Measurements from ENCODE around the gene IFNAR1.
A peak's percentile ranks its signal among the peaks of the same experiment; 100 is the strongest.

The IFNAR1 gene

DNA sequence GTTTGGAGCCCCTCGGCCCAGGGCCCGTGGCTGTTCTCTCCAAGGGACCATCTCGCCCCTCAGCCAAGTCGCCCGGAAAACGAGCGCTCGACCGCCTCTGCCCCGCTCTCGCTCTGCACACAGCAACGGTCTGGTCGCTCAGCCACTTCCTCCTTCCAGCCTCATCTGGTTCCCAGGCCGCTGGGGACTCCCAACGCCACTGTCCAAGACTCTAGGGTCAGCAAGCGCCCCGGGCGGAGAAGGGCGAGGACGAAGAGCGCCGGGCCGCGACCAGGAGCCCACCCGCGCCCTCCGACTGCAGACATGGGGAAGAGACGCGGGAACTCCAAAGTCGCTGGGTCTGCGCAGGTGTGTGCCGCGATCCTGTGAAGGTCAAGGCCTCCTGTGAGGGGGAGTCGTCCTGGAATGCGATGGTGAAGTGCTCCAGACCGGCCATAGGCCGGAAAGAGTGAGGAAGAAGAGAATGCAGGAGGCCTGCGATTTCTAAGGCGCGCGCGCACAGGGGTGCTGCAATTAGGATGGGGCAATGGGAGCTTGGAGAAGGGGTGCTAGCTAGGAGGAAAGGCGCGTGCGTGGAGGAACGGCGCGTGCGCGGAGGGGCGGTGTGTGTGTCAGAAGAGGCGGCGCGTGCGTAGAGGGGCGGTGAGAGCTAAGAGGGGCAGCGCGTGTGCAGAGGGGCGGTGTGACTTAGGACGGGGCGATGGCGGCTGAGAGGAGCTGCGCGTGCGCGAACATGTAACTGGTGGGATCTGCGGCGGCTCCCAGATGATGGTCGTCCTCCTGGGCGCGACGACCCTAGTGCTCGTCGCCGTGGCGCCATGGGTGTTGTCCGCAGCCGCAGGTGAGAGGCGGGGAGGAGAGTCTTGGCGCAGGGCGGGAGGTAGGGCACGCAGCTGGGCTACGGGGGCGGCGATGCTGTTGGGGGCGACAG, at the start of gene IFNAR1:
Gene IFNAR1, plus strand, starts transcription at position 680 of the 931 bp plus-strand sequence. Its CDS starts 86 bp downstream, at position 766.
- peak; percentile 98 for DNase-seq

DNA sequence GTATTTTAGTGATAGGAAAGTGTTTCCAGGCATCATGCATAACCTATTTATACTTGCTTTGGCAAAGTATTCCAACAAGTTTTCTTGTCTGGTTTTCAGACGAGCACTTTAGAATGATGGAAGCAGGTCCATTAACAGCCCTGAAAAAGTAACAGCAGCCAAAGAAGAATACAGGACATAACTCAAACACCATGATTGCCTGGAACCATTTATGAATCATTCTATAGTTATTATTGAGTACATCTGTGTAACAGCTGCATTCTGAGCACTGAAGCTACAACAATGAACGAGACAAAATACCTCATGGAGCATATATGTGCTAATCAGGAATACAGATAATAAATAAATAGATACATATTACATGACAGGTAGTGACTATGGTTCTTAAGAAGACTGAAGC, 46.0 kb upstream of the IFNAR1 start:
- DNase-seq: no peak

- no peak for DNase-seq
These were observed 45.4 kb upstream of the IFNAR1 start for GRCh38 chr21:33279330-33279820.

DNA sequence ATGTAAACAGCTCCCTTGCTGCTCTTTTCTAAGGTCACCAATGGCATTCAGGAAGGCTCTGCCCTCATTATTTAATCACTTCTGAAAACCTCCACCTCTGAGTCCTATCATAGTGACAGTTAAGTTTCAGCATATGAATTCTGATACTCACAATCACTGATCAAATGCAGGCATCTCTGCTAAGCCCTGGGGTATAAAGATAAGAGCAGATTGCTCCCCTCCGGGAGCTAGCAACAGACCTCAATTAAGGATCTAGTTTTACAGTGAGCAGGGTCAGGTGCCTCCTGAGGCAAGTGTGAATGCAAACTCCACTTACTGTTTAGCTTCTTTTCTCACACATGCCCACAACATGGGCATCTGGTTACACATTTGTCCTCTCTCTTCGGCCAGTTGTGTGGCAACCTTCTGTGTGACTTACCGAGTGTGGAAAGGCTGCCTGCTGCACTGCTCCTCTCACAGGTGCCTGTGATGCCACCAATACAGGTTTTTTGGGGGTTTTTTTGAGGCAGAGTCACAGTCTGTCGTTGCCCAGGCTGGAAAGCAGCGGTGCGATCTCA, 43.6 kb upstream of the IFNAR1 start:
- no peak for DNase-seq

GRCh38 chr21:33283203-33283602, 41.6 kb upstream of the IFNAR1 start:
- DNase-seq: no peak

GRCh38 chr21:33286076-33286475, 38.7 kb upstream of the IFNAR1 start:
- no peak for DNase-seq

DNA sequence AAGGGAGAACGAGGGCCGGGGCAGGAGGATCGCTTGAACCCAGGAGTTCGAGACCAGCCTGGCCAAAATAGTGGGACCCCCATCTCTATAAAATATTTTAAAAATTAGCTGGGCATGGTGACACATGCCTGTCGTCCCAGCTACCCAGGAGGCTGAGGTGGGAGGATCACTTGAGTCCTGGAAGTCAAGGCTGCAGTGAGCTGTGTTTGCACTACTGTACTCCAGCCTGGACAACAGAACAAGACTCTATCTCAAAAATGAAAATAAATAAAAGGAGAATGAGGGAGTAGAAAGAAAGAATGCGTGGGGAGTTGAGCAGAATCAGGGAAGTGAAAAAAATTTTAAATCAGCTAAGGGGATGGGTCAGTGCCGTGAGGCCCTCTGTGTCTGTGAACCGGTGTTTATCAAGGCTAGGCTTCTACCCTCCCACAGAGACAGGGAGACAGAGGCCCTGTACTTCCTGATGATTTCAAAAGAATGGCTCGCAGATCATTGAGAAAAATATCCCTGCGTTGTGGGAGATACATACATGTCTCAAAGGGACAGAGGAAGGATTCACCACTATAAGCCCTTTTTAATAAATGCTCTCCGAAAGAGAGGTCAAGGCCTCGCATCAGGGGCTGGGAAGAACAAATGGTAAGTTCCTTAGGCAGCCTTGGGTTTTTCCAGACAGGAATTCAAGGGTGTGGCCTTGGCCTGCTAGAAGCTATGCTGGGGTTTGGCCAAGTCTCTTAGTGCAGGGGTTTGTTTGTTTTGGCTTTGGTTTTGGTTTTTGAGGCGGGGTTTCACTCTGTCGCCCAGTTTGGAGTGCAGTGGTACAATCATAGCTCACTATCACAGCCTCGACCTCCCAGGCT, 37.9 kb upstream of the IFNAR1 start:
- no peak for DNase-seq

DNA sequence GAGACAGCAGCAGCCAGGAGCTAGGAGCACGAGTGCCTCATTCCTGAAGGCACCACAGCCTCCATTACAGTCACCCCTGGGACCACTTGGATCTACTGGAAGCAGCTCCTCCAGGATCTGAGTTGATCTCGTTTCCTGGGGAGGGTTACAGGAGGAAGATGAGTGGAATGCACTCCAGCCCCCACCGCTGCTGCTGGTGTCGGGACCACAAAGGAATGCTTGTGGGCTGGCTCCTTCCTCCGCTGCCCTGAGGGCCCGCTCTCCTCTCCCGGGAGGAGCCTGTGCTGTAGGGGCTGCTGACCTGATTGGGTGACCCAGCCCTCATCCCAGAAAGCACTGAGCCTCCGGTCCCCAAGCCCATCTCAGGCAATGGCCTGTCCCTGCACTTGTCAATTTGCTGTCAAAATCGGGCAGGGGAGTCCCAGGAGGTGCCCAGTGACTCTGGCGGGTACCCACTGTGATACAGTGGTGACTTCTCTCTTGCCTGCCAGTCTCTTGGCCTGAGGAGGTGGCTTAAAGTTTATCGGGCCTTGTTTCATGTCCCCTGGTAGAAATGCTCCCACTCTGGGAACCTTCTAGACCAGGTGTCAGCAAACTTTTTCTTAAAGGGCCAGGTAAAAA, 35.5 kb upstream of the IFNAR1 start:
- no peak for DNase-seq

DNA sequence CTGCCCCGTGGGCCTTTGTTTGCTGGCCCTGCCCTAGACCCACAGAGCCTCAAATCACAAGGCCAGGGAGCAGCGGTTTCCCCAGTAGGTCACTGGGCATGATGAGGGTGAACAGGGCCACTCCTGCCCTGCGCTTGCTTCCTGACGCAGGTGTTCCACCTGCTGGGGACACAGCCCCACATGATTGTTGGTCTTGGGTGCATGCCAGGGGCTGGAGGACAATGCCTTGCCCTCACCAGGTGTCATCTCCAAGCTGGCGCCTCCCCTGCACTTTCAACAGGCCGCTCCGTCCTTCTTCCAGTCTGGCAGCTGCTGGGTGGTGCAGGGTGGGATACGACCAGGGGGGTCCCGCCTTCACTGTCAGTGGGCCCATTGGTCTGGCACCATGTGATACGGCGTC, 34.3 kb upstream of the IFNAR1 start:
- DNase-seq: no peak

DNA sequence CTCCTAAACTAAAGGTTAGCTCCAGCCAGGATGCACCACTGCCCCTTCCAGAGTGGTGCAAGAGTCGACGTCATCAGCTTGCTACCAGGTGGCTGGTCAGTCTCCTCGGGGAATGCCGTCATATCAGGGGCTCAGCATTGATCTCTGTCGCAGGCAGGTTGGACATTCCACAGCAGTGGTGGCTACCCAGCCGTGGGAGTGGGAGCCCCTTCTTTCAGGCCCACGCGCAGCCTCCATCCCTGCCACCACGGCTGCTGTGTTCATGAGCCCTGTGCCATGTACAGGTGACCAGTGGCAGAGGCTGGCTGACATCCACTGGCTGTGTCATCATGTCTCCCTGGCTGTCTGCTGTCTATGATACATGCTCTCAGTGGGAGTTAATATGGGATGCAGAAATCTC, 33.1 kb upstream of the IFNAR1 start:
- DNase-seq: no peak

GRCh38 chr21:33292724-33293123, 32.0 kb upstream of the IFNAR1 start:
- DNase-seq: no peak

DNA sequence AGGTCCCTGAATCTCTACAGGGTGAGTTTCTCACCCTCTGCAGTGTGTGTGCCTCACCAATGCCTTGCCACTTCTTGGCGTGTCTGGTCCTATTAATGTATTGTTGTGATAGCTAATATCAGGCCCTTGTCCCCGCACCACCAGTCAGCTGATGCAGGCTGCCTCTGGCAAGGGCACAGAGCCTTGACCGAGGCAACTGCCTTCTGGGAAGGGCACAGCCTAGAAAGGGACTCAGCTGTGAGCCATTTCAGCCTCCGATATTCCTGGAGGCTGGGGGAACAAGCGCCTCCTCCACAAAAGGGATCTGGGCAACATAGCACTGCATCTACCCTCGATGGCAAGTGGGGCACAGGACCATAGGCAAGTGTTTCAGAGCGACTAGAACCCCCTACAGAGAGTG, 31.6 kb upstream of the IFNAR1 start:
- no peak for DNase-seq

- DNase-seq: no peak
These were observed 31.0 kb upstream of the IFNAR1 start for GRCh38 chr21:33293811-33294216.

GRCh38 chr21:33296156-33296555, 28.6 kb upstream of the IFNAR1 start:
- DNase-seq: no peak

GRCh38 chr21:33299181-33299752, 25.5 kb upstream of the IFNAR1 start:
- DNase-seq: peak; percentile 7

GRCh38 chr21:33300701-33301631, 23.8 kb upstream of the IFNAR1 start:
- no peak for DNase-seq

GRCh38 chr21:33301632-33302002, 23.2 kb upstream of the IFNAR1 start:
- DNase-seq: no peak

DNA sequence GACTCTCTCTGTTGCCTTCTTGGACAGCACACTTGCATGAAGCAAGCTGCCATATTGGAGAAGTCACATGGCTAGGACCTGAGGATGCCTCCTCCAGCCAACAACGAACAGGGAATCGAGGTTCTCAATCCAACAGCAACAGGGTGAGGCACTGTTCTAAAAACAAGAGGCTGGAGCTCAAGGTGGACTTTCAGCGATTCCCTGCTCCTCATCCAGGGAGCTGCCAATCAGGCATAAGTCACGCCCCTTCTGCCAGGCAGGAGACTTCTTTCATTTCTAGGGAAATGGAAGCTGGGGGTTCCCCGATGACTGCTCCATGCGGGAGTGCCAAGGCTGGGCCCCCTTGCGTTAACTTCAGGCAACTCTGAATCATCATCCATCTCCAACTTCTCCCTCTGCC, 22.7 kb upstream of the IFNAR1 start:
- DNase-seq: no peak

- no peak for DNase-seq
These were observed 22.0 kb upstream of the IFNAR1 start for GRCh38 chr21:33302796-33303195.

DNA sequence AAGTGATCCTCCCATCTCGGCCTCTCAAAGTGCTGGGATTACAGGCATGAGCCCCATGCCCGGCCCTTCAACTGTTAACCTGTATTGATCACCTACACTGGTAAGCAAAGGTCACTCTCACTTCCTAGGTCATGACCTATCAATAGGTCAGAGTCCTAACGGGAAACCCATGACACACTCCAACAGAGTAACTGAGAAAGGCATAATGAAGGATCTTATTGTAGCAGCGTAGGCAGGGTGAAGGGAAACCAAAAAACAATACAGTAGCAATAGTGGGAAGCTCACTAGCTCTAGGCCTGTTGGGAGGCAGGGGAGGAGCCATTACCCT, 19.5 kb upstream of the IFNAR1 start:
- DNase-seq: no peak

- DNase-seq: no peak
These were observed 18.8 kb upstream of the IFNAR1 start for GRCh38 chr21:33305938-33306337.
